BLaER1 (cell line): ENCODE data around the gene ZNF567.
A peak's percentile ranks its signal among the peaks of the same experiment; 100 is the strongest.

Experiments used
- H3K27ac ChIP-seq: shearing (Covaris generic); formaldehyde crosslinking; 2 replicates; pipeline ENCODE4 v1.8.1; 2022
- H3K27me3 ChIP-seq: shearing (Covaris generic); formaldehyde crosslinking; 2 replicates; pipeline ENCODE4 v1.8.1; 2022
- H3K36me3 ChIP-seq: shearing (Covaris generic); formaldehyde crosslinking; 2 replicates; pipeline ENCODE4 v1.8.1; 2022
- H3K4me1 ChIP-seq: shearing (Covaris generic); formaldehyde crosslinking; 2 replicates; pipeline ENCODE4 v1.8.1; 2022
- H3K4me2 ChIP-seq: shearing (Covaris generic); formaldehyde crosslinking; 2 replicates; pipeline ENCODE4 v1.8.1; 2022
- H3K4me3 ChIP-seq: shearing (Covaris generic); formaldehyde crosslinking; 2 replicates; pipeline ENCODE4 v1.8.1; 2022
- H3K9ac ChIP-seq: shearing (Covaris generic); formaldehyde crosslinking; 2 replicates; pipeline ENCODE4 v1.8.1; 2022
- H3K9me3 ChIP-seq: shearing (Covaris generic); formaldehyde crosslinking; 2 replicates; pipeline ENCODE4 v1.8.1; 2022
- H4K20me1 ChIP-seq: shearing (Covaris generic); formaldehyde crosslinking; 2 replicates; pipeline ENCODE4 v1.8.1; 2022
- Cebpa-rat ChIP-seq: shearing (Covaris generic); IDR thresholded peaks from 2 replicates; pipeline ENCODE4 v1.8.1; 2022

ZNF567 gene

DNA sequence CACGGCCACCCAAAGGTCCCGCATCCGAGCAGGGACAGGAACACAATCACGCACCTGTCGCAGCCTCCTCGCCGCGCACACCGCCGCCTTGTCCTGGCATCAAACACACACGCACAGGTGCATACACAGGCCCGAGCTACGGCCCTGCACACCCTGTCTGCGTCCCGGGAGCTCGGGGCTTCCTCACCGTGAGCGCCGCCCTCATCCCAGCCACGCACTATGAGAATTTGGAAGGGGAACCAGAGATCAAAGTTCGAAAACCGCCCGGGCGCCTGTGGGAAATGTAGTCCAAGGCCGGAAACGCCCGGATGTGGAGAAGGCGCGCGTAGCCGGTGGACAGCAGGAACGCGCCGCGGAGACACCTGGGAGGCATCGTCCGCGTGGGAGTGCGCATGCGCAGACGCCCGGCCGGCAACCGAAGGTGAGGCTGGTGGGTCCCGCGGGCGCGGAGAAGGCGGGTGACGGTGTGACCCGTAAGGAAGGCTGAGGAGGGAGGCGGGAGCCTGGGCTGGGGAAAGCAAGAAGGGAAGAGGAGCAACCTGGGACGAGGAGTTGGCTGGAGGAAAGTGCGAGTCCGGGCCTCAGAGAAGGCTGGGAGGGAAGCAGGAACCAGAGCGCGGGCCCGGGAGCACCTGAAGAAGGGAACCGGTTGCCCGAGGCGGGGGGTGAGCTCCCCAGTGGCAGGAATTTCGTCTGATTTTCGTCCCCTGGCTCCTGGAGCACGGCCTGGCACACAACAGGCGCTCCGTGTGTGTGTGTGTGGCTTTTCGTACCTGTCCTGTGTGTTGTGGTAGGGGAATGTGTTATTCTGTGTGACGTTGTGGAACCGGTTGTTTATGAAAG, at the start of gene ZNF567:
ZNF567 (plus strand) TSS at position 399 of the 843 bp plus-strand sequence. CDS start 7,256 bp downstream, outside the sequence.
- H3K36me3 ChIP-seq, result peaks cover 51% of the 10 kb centered on the region
- H3K9ac ChIP-seq, result peak within 1 kb of the TSS; percentile 91
- H3K4me1 ChIP-seq, result peaks cover 22% of the 10 kb centered on the region
- no peak for TF ChIP-seq Cebpa-rat
- peak within 1 kb of the TSS; percentile 90 for H3K4me3 ChIP-seq
- H3K4me2 ChIP-seq, result peak within 1 kb of the TSS; percentile 97
- H3K27ac ChIP-seq, result peak within 1 kb of the TSS; percentile 85
- H3K9me3 ChIP-seq, result peaks cover 52% of the 10 kb centered on the region
- H3K27me3 ChIP-seq, result no peaks in the 10 kb centered on the region
- H4K20me1 ChIP-seq, result no peaks in the 10 kb centered on the region

DNA sequence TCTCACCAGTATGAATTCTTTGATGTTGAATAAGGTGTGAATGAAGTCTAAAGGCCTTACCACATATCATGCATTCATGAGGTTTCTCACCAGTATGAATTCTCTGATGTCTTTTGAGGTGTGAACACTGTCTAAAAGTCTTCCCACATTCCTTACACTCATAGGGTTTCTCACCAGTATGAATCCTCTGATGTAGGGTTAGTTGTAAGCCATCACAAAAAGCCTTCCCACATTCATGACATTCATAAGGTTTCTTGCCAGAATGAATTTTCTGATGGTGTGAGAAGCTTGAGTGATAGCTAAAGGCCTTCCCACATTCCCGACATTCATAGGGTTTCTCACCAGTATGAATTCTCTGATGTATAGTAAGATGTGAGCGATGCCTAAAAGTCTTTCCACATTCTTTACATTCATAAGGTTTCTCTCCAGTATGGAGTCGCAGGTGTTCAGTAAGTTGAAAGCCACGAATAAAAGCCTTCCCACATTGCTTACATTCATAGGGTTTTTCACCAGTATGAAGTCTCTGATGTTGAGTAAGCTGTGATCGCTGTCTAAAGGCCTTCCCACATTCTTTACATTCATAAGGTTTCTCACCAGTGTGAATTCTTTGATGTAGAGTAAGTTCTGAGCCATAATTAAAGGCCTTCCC, 48.4 kb upstream of the ZNF567 start:
- no peaks in the 10 kb centered on the region for H3K27me3 ChIP-seq
- no peaks in the 10 kb centered on the region for H4K20me1 ChIP-seq
- H3K9me3 ChIP-seq, result peaks cover 100% of the 10 kb centered on the region
- no peak overlapping the region for H3K9ac ChIP-seq
- H3K4me3 ChIP-seq, result no peak overlapping the region; the same call in 1 of the 2 replicates
- no peak overlapping the region for H3K4me2 ChIP-seq
- peaks cover 72% of the 10 kb centered on the region for H3K36me3 ChIP-seq
- H3K4me1 ChIP-seq, result no peaks in the 10 kb centered on the region
- no peak overlapping the region for H3K27ac ChIP-seq
- no peak for TF ChIP-seq Cebpa-rat

DNA sequence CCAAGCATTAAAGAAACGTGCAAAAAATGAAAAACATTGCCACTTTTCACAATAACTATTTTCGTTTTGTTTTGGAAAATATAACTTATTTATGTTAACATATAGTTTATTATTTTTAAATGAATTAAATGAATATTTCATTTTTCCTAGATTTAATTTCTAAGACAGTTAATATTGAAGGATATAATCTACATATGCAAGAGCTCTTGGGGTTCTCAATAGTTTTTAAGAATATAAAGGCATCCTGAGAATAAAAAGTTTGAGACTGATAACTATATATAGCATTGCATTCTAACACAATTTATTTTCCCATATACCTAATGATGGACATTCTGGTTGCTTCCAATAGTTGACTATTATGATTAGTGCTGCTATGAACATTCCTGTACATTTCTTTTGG, 40.7 kb upstream of the ZNF567 start:
- Histone ChIP-seq H3K4me3 (no peak overlapping the region), H3K9ac (no peak overlapping the region), H3K4me1 (no peaks in the 10 kb centered on the region), H3K4me2 (no peak overlapping the region), H3K9me3 (peaks cover 97% of the 10 kb centered on the region), H4K20me1 (no peaks in the 10 kb centered on the region), H3K27me3 (no peaks in the 10 kb centered on the region), H3K27ac (no peak overlapping the region), H3K36me3 (peaks cover 84% of the 10 kb centered on the region)
- TF ChIP-seq Cebpa-rat, result no peak

DNA sequence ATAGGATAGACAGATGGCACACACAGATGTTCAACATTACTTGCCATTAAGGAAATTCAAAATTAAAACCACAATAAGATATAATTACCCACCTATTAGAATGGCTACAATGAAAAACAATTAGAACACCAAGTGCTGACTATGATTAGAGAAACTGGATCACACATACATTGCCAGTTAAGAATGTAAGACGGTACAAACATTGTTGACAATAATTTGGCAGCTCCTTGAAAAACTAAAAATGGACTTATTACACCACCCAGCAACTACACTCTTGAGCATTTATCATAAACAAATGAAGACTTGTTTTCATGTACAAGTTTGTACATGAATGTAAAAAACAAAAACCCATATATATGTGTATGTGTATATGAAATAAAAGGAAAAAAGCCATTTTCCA, 34.5 kb upstream of the ZNF567 start:
- H3K4me1 ChIP-seq, result no peaks in the 10 kb centered on the region
- H3K4me2 ChIP-seq, result no peak overlapping the region
- no peak for TF ChIP-seq Cebpa-rat
- H3K27ac ChIP-seq, result no peak overlapping the region
- no peak overlapping the region for H3K4me3 ChIP-seq
- H3K9ac ChIP-seq, result no peak overlapping the region
- H4K20me1 ChIP-seq, result no peaks in the 10 kb centered on the region
- peaks cover 90% of the 10 kb centered on the region for H3K36me3 ChIP-seq
- peaks cover 99% of the 10 kb centered on the region for H3K9me3 ChIP-seq
- H3K27me3 ChIP-seq, result no peaks in the 10 kb centered on the region

DNA sequence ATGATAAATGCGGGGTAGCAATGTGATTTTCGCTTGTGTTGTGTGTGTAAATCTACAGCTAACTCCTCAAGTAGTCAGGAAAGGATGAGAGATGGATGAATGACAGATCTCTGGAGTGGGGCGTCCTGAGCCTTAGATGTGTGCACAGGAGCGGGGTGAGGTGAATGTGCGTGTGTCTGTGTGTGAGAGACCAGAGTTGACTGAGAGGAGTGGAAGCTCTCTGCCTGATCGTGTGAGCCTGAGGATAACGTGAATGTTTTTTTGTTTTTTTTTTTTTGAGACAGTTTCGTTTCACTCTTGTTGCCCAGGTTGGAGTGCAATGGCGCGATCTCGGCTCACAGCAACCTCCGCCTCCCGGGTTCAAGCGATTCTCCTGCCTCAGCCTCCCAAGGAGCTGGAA, 21.6 kb upstream of the ZNF567 start:
- peak overlapping the region; percentile 70 for H3K4me2 ChIP-seq
- no peak for TF ChIP-seq Cebpa-rat

DNA sequence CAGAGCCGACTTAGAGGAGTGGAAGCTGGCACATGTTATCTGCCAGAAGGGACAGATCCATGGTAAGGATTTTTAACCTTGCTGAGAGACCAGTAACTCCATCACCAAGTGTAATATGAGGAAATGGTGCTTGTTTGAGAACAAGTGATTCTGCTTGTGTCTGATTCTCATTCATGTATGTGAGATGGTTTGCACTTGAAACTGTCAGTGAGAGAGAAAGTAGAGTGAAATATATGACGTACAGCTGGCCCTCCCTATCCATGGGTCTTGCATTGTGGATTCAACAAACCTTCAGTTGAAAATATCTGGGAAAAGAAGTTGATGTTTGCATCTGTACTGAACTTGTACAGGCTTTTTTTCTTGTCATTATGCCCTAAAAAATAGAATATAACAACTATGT, 18.8 kb upstream of the ZNF567 start:
- Histone ChIP-seq H3K27ac (no peak overlapping the region), H3K36me3 (peaks cover 73% of the 10 kb centered on the region), H3K27me3 (no peaks in the 10 kb centered on the region), H3K4me1 (peaks cover 15% of the 10 kb centered on the region; the same call in 1 of the 2 replicates), H3K9ac (no peak overlapping the region), H4K20me1 (no peaks in the 10 kb centered on the region), H3K4me3 (0 out of 2 replicates have a peak overlapping the region, but pooled peaks have one; percentile 22), H3K4me2 (no peak overlapping the region), H3K9me3 (peaks cover 94% of the 10 kb centered on the region)
- no peak for TF ChIP-seq Cebpa-rat

More for the DNA sequence above, 21.6 kb upstream of the ZNF567 start:
- no peak overlapping the region for H3K27ac ChIP-seq
- H3K4me3 ChIP-seq, result peak overlapping the region; percentile 71
- no peaks in the 10 kb centered on the region for H4K20me1 ChIP-seq
- peaks cover 15% of the 10 kb centered on the region; the same call in 1 of the 2 replicates for H3K4me1 ChIP-seq
- H3K9me3 ChIP-seq, result peaks cover 91% of the 10 kb centered on the region
- no peak overlapping the region for H3K9ac ChIP-seq
- peaks cover 72% of the 10 kb centered on the region for H3K36me3 ChIP-seq
- H3K27me3 ChIP-seq, result no peaks in the 10 kb centered on the region

DNA sequence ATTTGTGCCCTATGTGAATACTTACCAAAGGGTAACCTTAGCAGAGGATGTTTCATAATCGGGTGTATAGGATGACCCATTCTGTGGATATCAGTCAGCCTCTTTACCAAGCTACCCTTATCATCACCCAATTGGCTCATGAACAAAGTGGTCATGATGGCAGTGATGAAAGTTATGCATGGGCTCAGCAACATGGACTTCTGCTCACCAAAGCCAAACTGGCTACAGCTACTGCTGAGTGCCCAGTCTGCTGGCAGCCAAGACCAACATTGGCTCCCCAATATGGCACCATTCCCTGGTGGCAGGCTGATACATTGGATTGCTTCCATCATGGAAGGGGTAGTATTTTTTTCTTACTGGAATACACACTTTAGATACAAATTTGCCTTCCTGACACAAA, 15.0 kb upstream of the ZNF567 start:
- no peaks in the 10 kb centered on the region for H4K20me1 ChIP-seq
- no peak overlapping the region for H3K4me2 ChIP-seq
- H3K4me1 ChIP-seq, result peaks cover 7% of the 10 kb centered on the region; the same call in 1 of the 2 replicates
- peaks cover 91% of the 10 kb centered on the region for H3K9me3 ChIP-seq
- no peak overlapping the region for H3K9ac ChIP-seq
- no peaks in the 10 kb centered on the region for H3K27me3 ChIP-seq
- no peak for TF ChIP-seq Cebpa-rat
- H3K27ac ChIP-seq, result no peak overlapping the region
- H3K4me3 ChIP-seq, result no peak overlapping the region
- peaks cover 63% of the 10 kb centered on the region for H3K36me3 ChIP-seq

DNA sequence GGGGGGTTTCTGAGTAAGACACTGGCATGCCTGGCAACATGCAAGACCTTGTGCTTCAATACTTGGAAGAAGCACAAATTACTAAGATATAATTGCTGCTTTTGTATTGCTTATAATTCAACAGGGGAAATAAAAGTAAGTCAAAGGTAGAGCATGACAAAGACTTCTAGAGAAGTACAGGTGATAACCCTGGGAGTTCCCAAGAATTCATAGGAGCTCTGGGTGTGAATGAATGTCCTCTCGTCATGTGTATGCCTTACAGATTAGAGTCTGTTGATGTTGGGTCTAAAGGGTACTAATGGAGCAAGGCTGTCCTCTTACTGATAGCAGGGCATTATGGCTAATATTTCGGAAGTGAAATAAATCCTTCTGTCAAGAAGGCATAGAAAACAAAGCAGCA, 13.2 kb upstream of the ZNF567 start:
- Histone ChIP-seq H3K4me1 (no peaks in the 10 kb centered on the region), H3K4me3 (no peak overlapping the region), H3K4me2 (no peak overlapping the region), H3K9me3 (peaks cover 93% of the 10 kb centered on the region), H4K20me1 (no peaks in the 10 kb centered on the region), H3K9ac (no peak overlapping the region), H3K27ac (no peak overlapping the region), H3K36me3 (peaks cover 67% of the 10 kb centered on the region), H3K27me3 (no peaks in the 10 kb centered on the region)
- TF ChIP-seq Cebpa-rat, result no peak

DNA sequence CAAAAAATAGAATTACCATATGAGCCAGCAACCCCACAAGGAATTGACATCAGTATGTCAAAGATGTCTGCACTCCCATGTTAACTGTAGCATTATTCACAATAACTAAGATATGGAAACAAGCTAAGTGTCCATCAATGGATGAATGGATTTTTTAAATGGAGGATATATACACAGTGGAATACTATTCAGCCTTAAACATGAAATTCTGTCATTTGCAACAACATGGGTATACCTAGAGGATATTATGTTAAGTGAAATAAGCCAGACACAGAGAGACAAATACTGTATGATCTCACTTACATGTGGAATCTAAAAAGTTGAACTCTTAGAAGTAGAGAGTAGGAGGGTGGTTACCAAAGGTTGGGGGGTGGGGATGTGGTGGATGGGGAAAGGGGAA, 8.0 kb upstream of the ZNF567 start:
- H3K9me3 ChIP-seq, result peaks cover 81% of the 10 kb centered on the region
- no peaks in the 10 kb centered on the region for H4K20me1 ChIP-seq
- H3K27ac ChIP-seq, result no peak overlapping the region
- H3K4me1 ChIP-seq, result no peaks in the 10 kb centered on the region
- no peak overlapping the region for H3K4me2 ChIP-seq
- no peak overlapping the region for H3K4me3 ChIP-seq
- H3K36me3 ChIP-seq, result peaks cover 56% of the 10 kb centered on the region
- no peak overlapping the region for H3K9ac ChIP-seq
- no peaks in the 10 kb centered on the region for H3K27me3 ChIP-seq
- no peak for TF ChIP-seq Cebpa-rat

DNA sequence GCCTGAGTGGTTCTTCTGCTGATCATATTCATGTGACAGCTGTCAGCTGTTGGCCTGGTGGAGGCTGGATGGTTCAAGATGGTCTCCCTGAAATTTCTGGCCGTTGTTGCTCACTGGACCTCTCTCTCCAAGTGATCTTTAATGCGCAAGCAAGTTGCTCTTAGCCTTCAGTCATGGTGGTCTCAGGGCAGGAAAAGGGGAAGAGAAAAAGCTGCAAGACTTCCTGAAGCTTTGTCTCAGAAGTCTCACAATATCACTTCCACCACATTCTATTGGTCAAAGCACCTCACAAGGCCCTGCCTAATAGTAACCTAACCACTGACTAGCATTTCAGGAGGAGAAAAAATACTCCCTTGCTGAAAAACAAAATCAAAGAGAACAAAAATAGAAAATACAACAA, 1.6 kb upstream of the ZNF567 start:
- Histone ChIP-seq H3K4me2 (peak overlapping the region; percentile 97), H3K27me3 (no peaks in the 10 kb centered on the region), H3K4me3 (peak overlapping the region; percentile 90), H3K36me3 (peaks cover 43% of the 10 kb centered on the region), H4K20me1 (no peaks in the 10 kb centered on the region), H3K9ac (no peak overlapping the region), H3K9me3 (peaks cover 46% of the 10 kb centered on the region), H3K4me1 (peaks cover 22% of the 10 kb centered on the region), H3K27ac (no peak overlapping the region)
- TF ChIP-seq Cebpa-rat, result no peak
